HCT116 (cell line): ENCODE results near the gene EMP1.

Experiments
- CTCF ChIP-seq, 3 experiments: fragments of 200-600 bp in 1 of 3; sonication (generic) in 1 of 3; IDR thresholded peaks in 2 of 3; conservative IDR thresholded peaks in 1 of 3; 2 replicates each; pipeline ENCODE4 v1.5.1; 2012 to 2017; ENCODE audit warnings: low read depth in 2 of 3, low read length in 2 of 3, antibody characterized with exemption in 1 of 3, borderline replicate concordance in 1 of 3, control low read depth in 1 of 3, mild to moderate bottlenecking in 1 of 3, mixed read lengths in 1 of 3, mixed run types in 1 of 3, moderate library complexity in 1 of 3; ENCODE audit not compliant: insufficient read depth in 1 of 3
- EZH2 ChIP-seq: fragments of 200-600 bp; sonication (generic); IDR thresholded peaks from 2 replicates; pipeline ENCODE4 v1.6.1; 2017; ENCODE audit warnings: antibody characterized with exemption, mixed run types
- POLR2A ChIP-seq: IDR thresholded peaks from 2 replicates; pipeline ENCODE4 v1.7.0; 2011; ENCODE audit warnings: borderline replicate concordance; ENCODE audit not compliant: insufficient read depth, insufficient read length; ENCODE audit errors: extremely low read depth
- POLR2AphosphoS5 ChIP-seq: IDR thresholded peaks from 2 replicates; pipeline ENCODE4 v1.6.1; 2011; ENCODE audit warnings: mild to moderate bottlenecking, low read depth, low read length, moderate library complexity
- ZNF274 ChIP-seq: fragments of 200-500 bp; sonication (Bioruptor generic); IDR thresholded peaks from 2 replicates; pipeline ENCODE4 v1.6.1; 2014; ENCODE audit warnings: mild to moderate bottlenecking, low read depth, low read length, inconsistent platforms

GRCh38 chr12:13162904-13163303, 33.6 kb upstream of the EMP1 start:
- TF ChIP-seq CTCF (IDR thresholded peaks at IDR 0.05 in 2 of 3, conservative IDR thresholded peaks at IDR 0.05 in 1 of 3; ENCODE audit: borderline replicate concordance in 1 of 3, insufficient read depth in 1 of 3, low read depth in 2 of 3, low read length in 2 of 3) (no peak), EZH2 (no peak), POLR2A (no peak), POLR2AphosphoS5 (no peak), ZNF274 (no peak)
